Fibroblast of lung (primary cell): Measurements from ENCODE around the gene OR5J2. TPM values are rescaled to one million over a fixed set of nuclear protein-coding genes. Genes with fewer than 3 reads are reported as not detected.

Experiments
- DNase-seq, 2 donors: peaks; one replicate each; pipeline versions ENCODE4 v3.0.0 to v3.0.0-alpha.2; 2010; ENCODE audit warnings: low read depth in 2 of 2
- H2AFZ ChIP-seq: 2 replicates; pipeline ENCODE4 v1.5.1; 2012; ENCODE audit warnings: low read length, control low read depth, inconsistent platforms
- H3K27ac ChIP-seq: 2 replicates; pipeline ENCODE4 v1.5.1; 2011; ENCODE audit warnings: low read length, control low read depth; ENCODE audit not compliant: insufficient read depth
- H3K27me3 ChIP-seq: 2 replicates; pipeline ENCODE4 v1.5.1; 2011; ENCODE audit warnings: mild to moderate bottlenecking, low read length; ENCODE audit not compliant: control insufficient read depth, insufficient read depth
- H3K36me3 ChIP-seq: 2 replicates; pipeline ENCODE4 v1.5.1; 2011; ENCODE audit warnings: low read length; ENCODE audit not compliant: control insufficient read depth, insufficient read depth
- H3K4me1 ChIP-seq: 2 replicates; pipeline ENCODE4 v1.5.1; 2011; ENCODE audit warnings: low read length; ENCODE audit not compliant: control insufficient read depth, insufficient read depth; ENCODE audit errors: extremely low read depth
- H3K4me2 ChIP-seq: 2 replicates; pipeline ENCODE4 v1.5.1; 2011; ENCODE audit warnings: low read length, control low read depth; ENCODE audit not compliant: insufficient read depth; ENCODE audit errors: extremely low read depth
- H3K4me3 ChIP-seq, 4 experiments: fragments of 200-600 bp in 1 of 4; sonication (generic) in 1 of 4; replicated peaks in 1 of 4; 2 replicates each; pipeline ENCODE4 v1.5.1; 2011 to 2016; ENCODE audit warnings: low read length in 4 of 4, low read depth in 3 of 4, mild to moderate bottlenecking in 3 of 4, control low read depth in 2 of 4, inconsistent platforms in 1 of 4, mixed read lengths in 1 of 4; ENCODE audit not compliant: insufficient read depth in 1 of 4; ENCODE audit errors: control extremely low read depth in 1 of 4
- H3K79me2 ChIP-seq: 2 replicates; pipeline ENCODE4 v1.5.1; 2012; ENCODE audit warnings: mild to moderate bottlenecking, low read length, inconsistent platforms; ENCODE audit not compliant: control insufficient read depth, insufficient read depth
- H3K9ac ChIP-seq: 2 replicates; pipeline ENCODE4 v1.5.1; 2011; ENCODE audit warnings: mild to moderate bottlenecking, low read length, control low read depth; ENCODE audit not compliant: insufficient read depth
- H3K9me3 ChIP-seq: 2 replicates; pipeline ENCODE4 v1.5.1; 2012; ENCODE audit warnings: low read depth, low read length; ENCODE audit not compliant: control insufficient read depth, insufficient read depth
- H4K20me1 ChIP-seq: 2 replicates; pipeline ENCODE4 v1.5.1; 2011; ENCODE audit warnings: low read length; ENCODE audit not compliant: control insufficient read depth, insufficient read depth; ENCODE audit errors: extremely low read depth
- EZH2 ChIP-seq: IDR thresholded peaks from 2 replicates; pipeline ENCODE4 v1.5.1; 2012; ENCODE audit warnings: low read length, control low read depth, mild to moderate bottlenecking; ENCODE audit errors: missing control alignments
- polyA plus RNA-seq, 2 donors: library from polyadenylated mRNA; depleted of rRNA in 1 of 2; stranded (reverse) in 1 of 2; unstranded in 1 of 2; fragments of >200 nt; gene quantifications; 2 replicates each; pipeline ENCODE4 v1.2.1, GENCODE V29; 2011 to 2012; ENCODE audit warnings: missing spikeins in 1 of 2
- total RNA-seq: library from RNA; depleted of rRNA; stranded (reverse); fragments of >200 nt; gene quantifications from 2 replicates; pipeline ENCODE4 v1.2.1, GENCODE V29; 2014
- TF ChIP-seq, protein P1 (sequence below), 2 donors: IDR thresholded peaks in 1 of 2; conservative IDR thresholded peaks in 1 of 2; 1 replicate in 1 of 2; 2 replicates in 1 of 2; pipeline ENCODE4 v1.5.1; 2011 to 2012; ENCODE audit warnings: low read length in 2 of 2, control low read depth in 1 of 2, inconsistent platforms in 1 of 2, low read depth in 1 of 2, mild to moderate bottlenecking in 1 of 2

Gene OR5J2
- total and polyA plus RNA-seq, 2 donors (not counting 1 experiment from before 2014, with no cell fraction given), result not detected

GRCh38 chr11:56151376-56151775, 25.0 kb upstream of the OR5J2 start:
- no peaks in the 10 kb centered on the region for H3K79me2 ChIP-seq
- H3K27me3 ChIP-seq, result no peaks in the 10 kb centered on the region
- H2AFZ ChIP-seq, result no peak overlapping the region
- H3K4me2 ChIP-seq, result no peak overlapping the region
- H3K4me1 ChIP-seq, result no peaks in the 10 kb centered on the region
- no peak for DNase-seq
- no peak for TF ChIP-seq EZH2
- TF ChIP-seq, protein P1, sequence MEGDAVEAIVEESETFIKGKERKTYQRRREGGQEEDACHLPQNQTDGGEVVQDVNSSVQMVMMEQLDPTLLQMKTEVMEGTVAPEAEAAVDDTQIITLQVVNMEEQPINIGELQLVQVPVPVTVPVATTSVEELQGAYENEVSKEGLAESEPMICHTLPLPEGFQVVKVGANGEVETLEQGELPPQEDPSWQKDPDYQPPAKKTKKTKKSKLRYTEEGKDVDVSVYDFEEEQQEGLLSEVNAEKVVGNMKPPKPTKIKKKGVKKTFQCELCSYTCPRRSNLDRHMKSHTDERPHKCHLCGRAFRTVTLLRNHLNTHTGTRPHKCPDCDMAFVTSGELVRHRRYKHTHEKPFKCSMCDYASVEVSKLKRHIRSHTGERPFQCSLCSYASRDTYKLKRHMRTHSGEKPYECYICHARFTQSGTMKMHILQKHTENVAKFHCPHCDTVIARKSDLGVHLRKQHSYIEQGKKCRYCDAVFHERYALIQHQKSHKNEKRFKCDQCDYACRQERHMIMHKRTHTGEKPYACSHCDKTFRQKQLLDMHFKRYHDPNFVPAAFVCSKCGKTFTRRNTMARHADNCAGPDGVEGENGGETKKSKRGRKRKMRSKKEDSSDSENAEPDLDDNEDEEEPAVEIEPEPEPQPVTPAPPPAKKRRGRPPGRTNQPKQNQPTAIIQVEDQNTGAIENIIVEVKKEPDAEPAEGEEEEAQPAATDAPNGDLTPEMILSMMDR (conservative IDR thresholded peaks at IDR 0.05 in 1 of 2, IDR thresholded peaks at IDR 0.05 in 1 of 2; ENCODE audit: low read depth in 1 of 2, low read length in 2 of 2), result no peak
- no peak overlapping the region for H3K9ac ChIP-seq
- no peak overlapping the region for H3K27ac ChIP-seq
- H3K36me3 ChIP-seq, result no peaks in the 10 kb centered on the region
- no peaks in the 10 kb centered on the region for H3K9me3 ChIP-seq
- H3K4me3 ChIP-seq, result no peak overlapping the region
- H4K20me1 ChIP-seq, result no peaks in the 10 kb centered on the region

DNA sequence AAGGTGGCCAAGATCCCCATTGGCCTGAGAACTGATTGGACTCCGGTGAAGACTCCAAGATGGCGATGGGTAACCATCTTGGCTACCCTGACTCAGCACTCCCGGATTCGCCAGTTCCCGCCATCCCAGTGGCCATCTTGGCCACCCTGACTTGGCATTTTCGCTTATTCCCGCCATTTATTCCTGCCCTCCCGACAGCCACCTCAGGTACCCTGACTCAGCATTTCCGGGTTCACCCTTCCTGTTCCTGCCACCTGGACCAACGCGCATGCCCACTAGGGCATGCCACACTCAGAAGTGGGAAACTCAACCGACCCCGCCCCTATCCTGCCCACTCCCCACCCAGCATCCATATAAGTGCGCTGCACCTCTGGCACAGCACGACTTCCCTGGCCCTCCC, 24.1 kb upstream of the OR5J2 start:
- no peak for DNase-seq
- Histone ChIP-seq H3K9me3 (no peaks in the 10 kb centered on the region), H4K20me1 (no peaks in the 10 kb centered on the region), H3K79me2 (no peaks in the 10 kb centered on the region), H3K4me2 (no peak overlapping the region), H3K27me3 (no peaks in the 10 kb centered on the region), H3K36me3 (no peaks in the 10 kb centered on the region), H3K4me1 (no peaks in the 10 kb centered on the region), H2AFZ (no peak overlapping the region), H3K27ac (no peak overlapping the region), H3K4me3 (no peak overlapping the region), H3K9ac (no peak overlapping the region)
- TF ChIP-seq, protein P1 (conservative IDR thresholded peaks at IDR 0.05 in 1 of 2, IDR thresholded peaks at IDR 0.05 in 1 of 2; ENCODE audit: low read depth in 1 of 2, low read length in 2 of 2), result no peak
- no peak for TF ChIP-seq EZH2

DNA sequence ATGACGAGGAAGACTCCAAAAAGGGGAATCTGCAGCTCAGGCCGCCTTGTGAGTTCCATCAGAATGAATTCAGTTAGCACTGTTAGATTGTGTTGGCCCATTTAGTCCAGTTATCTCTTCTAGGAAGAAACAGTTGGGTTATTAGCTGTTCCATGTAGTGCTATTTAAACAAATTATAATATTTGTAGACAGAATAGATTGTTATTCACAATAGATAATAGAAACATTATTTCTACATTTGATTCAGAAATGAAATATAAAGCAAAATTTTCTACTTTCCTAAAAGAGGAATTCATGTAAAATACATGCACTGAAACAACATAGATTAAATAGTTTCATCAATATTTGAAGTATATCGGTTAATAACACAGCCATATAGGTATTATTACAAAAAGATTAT, 16.2 kb upstream of the OR5J2 start, which contains the start of gene OR8K5:
TSS of gene OR8K5 (minus strand) at position 101 of the 400 bp plus-strand sequence. CDS start at position 101, 0 bp downstream.
- no peak within 1 kb of the TSS for H3K27ac ChIP-seq
- no peaks in the 10 kb centered on the region for H3K36me3 ChIP-seq
- no peaks in the 10 kb centered on the region for H3K79me2 ChIP-seq
- no peak for TF ChIP-seq EZH2
- TF ChIP-seq, protein P1 (conservative IDR thresholded peaks at IDR 0.05 in 1 of 2, IDR thresholded peaks at IDR 0.05 in 1 of 2; ENCODE audit: low read depth in 1 of 2, low read length in 2 of 2), result no peak
- no peak within 1 kb of the TSS for H3K4me3 ChIP-seq
- H3K27me3 ChIP-seq, result no peaks in the 10 kb centered on the region
- H3K4me1 ChIP-seq, result no peaks in the 10 kb centered on the region
- no peaks in the 10 kb centered on the region for H3K9me3 ChIP-seq
- H4K20me1 ChIP-seq, result no peaks in the 10 kb centered on the region
- DNase-seq, result no peak
- H3K9ac ChIP-seq, result no peak within 1 kb of the TSS
- no peak within 1 kb of the TSS for H3K4me2 ChIP-seq
- no peak within 1 kb of the TSS for H2AFZ ChIP-seq
